Liver (tissue), 9 donors: ENCODE results near the gene DRD4. TPM values are rescaled to one million over a fixed set of nuclear protein-coding genes. Genes with fewer than 3 reads are reported as not detected.

Experiments
- DNase-seq: peaks from one replicate; pipeline ENCODE4 v3.0.0-alpha.2; 2017; ENCODE audit warnings: low spot score
- H3K27ac ChIP-seq, 2 donors: one replicate each; pipeline ENCODE4 v1.7.0; 2013; ENCODE audit warnings: inconsistent platforms in 2 of 2, low read length in 2 of 2, control low read depth in 1 of 2, low read depth in 1 of 2, mild to moderate bottlenecking in 1 of 2
- H3K27me3 ChIP-seq, 4 donors: one replicate each; pipeline versions ENCODE4 v1.6.1 to v1.7.0; 2013; ENCODE audit warnings: low read length in 3 of 4, inconsistent platforms in 1 of 4, mild to moderate bottlenecking in 1 of 4, moderate library complexity in 1 of 4; ENCODE audit not compliant: control insufficient read depth in 4 of 4, insufficient read depth in 4 of 4
- H3K36me3 ChIP-seq, 4 donors: one replicate each; pipeline versions ENCODE4 v1.6.1 to v1.7.0; 2013; ENCODE audit warnings: low read length in 3 of 4, mild to moderate bottlenecking in 3 of 4, low read depth in 1 of 4, moderate library complexity in 1 of 4; ENCODE audit not compliant: control insufficient read depth in 4 of 4, insufficient read depth in 3 of 4
- H3K4me1 ChIP-seq, 4 donors: one replicate each; pipeline versions ENCODE4 v1.6.1 to v1.7.0; 2013; ENCODE audit warnings: low read length in 3 of 4, mild to moderate bottlenecking in 3 of 4, moderate library complexity in 1 of 4; ENCODE audit not compliant: control insufficient read depth in 4 of 4, insufficient read depth in 4 of 4
- H3K4me3 ChIP-seq, 3 donors: one replicate each; pipeline versions ENCODE4 v1.6.1 to v1.7.0; 2013; ENCODE audit warnings: low read length in 3 of 3, control low read depth in 1 of 3, low read depth in 1 of 3, mild to moderate bottlenecking in 1 of 3
- H3K9ac ChIP-seq, 2 donors: one replicate each; pipeline ENCODE4 v1.7.0; 2013; ENCODE audit warnings: low read length in 2 of 2, mild to moderate bottlenecking in 2 of 2, moderate library complexity in 2 of 2, control low read depth in 1 of 2, low read depth in 1 of 2
- H3K9me3 ChIP-seq, 4 donors: one replicate each; pipeline versions ENCODE4 v1.6.1 to v1.7.0; 2013; ENCODE audit warnings: low read length in 3 of 4; ENCODE audit not compliant: control insufficient read depth in 4 of 4
- EGR1 ChIP-seq, 2 donors: IDR thresholded peaks; 2 replicates each; pipeline ENCODE4 v1.6.1; 2016 to 2018; ENCODE audit warnings: antibody characterized with exemption in 2 of 2, low read depth in 2 of 2
- FOXA1 ChIP-seq: IDR thresholded peaks from 2 replicates; pipeline ENCODE4 v1.6.1; 2016; ENCODE audit warnings: antibody characterized with exemption
- GABPA ChIP-seq, 2 donors: IDR thresholded peaks in 1 of 2; conservative IDR thresholded peaks in 1 of 2; 2 replicates each; pipeline ENCODE4 v1.6.1; 2016; ENCODE audit warnings: antibody characterized with exemption in 2 of 2, mild to moderate bottlenecking in 1 of 2, moderate library complexity in 1 of 2
- HNF4A ChIP-seq, 2 donors: conservative IDR thresholded peaks; 2 replicates each; pipeline ENCODE4 v1.6.1; 2016; ENCODE audit warnings: antibody characterized with exemption in 2 of 2, mild to moderate bottlenecking in 2 of 2
- HNF4G ChIP-seq: IDR thresholded peaks from 2 replicates; pipeline ENCODE4 v1.6.1; 2016; ENCODE audit warnings: antibody characterized with exemption
- JUND ChIP-seq, 2 donors: IDR thresholded peaks; 2 replicates each; pipeline ENCODE4 v1.6.1; 2016; ENCODE audit warnings: antibody characterized with exemption in 2 of 2
- MAX ChIP-seq: IDR thresholded peaks from 2 replicates; pipeline ENCODE4 v1.6.1; 2016; ENCODE audit warnings: antibody characterized with exemption
- NR2F2 ChIP-seq: IDR thresholded peaks from 2 replicates; pipeline ENCODE4 v1.6.1; 2016; ENCODE audit warnings: antibody characterized with exemption
- RAD21 ChIP-seq, 2 donors: IDR thresholded peaks; 2 replicates each; pipeline ENCODE4 v1.6.1; 2016; ENCODE audit warnings: antibody characterized with exemption in 2 of 2, mild to moderate bottlenecking in 2 of 2
- RXRA ChIP-seq, 2 donors: IDR thresholded peaks; 2 replicates each; pipeline ENCODE4 v1.6.1; 2017 to 2018; ENCODE audit warnings: antibody characterized with exemption in 2 of 2, mild to moderate bottlenecking in 1 of 2
- TAF1 ChIP-seq: conservative IDR thresholded peaks from 2 replicates; pipeline ENCODE4 v1.6.1; 2016; ENCODE audit warnings: antibody characterized with exemption, mild to moderate bottlenecking
- YY1 ChIP-seq: IDR thresholded peaks from 2 replicates; pipeline ENCODE4 v1.6.1; 2016; ENCODE audit warnings: antibody characterized with exemption, mild to moderate bottlenecking
- ZBTB33 ChIP-seq: IDR thresholded peaks from 2 replicates; pipeline ENCODE4 v1.6.1; 2016; ENCODE audit warnings: antibody characterized with exemption
- WGBS: extraction: QIAGEN DNeasy Blood & Tissue Kit; methylation state at CpG from one replicate; pipeline ENCODE4 v1.1.7; 2013; 5-methylcytosine and 5-hydroxymethylcytosine counted together
- polyA plus RNA-seq, 2 donors: library from polyadenylated mRNA; stranded (reverse) in 1 of 2; unstranded in 1 of 2; fragments of 200-250 nt in 1 of 2; fragments of >200 nt in 1 of 2; fragmentation: Nextera tagmentation in 1 of 2; extraction: Ambion mirVana in 1 of 2; gene quantifications; one replicate each; pipeline versions ENCODE4 v1.2.1 to v1.2.3, GENCODE V29; 2013 to 2015
- total RNA-seq, 2 donors: library from RNA; depleted of rRNA; stranded (reverse); fragments of >200 nt; gene quantifications; one replicate each; pipeline ENCODE4 v1.2.3, GENCODE V29; 2014
- TF ChIP-seq, protein P1 (sequence below): IDR thresholded peaks from 2 replicates; pipeline ENCODE4 v1.6.1; 2016; ENCODE audit warnings: antibody characterized with exemption
- TF ChIP-seq, protein P2 (sequence below): fragments of 150-350 bp; IDR thresholded peaks from 2 replicates; pipeline ENCODE4 v1.5.1; 2017; ENCODE audit warnings: improper control_type of control experiment, low read depth, low read length; ENCODE audit not compliant: missing input control
- donor health status: healthy.
- donor health status: healthy.
- donor health status: healthy.
- donor health status: healthy.
- donor health status: healthy.

DRD4 gene
- total and polyA plus RNA-seq, 4 donors = not detected

GRCh38 chr11:617912-618682 is 19.0 kb upstream of the DRD4 start:
- Histone ChIP-seq H3K4me3 (no peak overlapping the region), H3K4me1 (peaks cover 3 to 34% (median 24%) of the 10 kb centered on the region in 4 donors), H3K9ac (no peak overlapping the region), H3K27me3 (no peaks in the 10 kb centered on the region), H3K27ac (no peak overlapping the region), H3K9me3 (no peaks in the 10 kb centered on the region), H3K36me3 (peaks cover 0 to 7% (median 4%) of the 10 kb centered on the region in 4 donors)
- 88% methylated on average over 25 of the region's 25 CpGs for WGBS
- DNase-seq = no peak
- TF ChIP-seq RXRA (IDR thresholded peaks at IDR 0.05) (no peak), RAD21 (IDR thresholded peaks at IDR 0.05) (no peak), YY1 (no peak), ZBTB33 (no peak), JUND (IDR thresholded peaks at IDR 0.05) (no peak), HNF4A (conservative IDR thresholded peaks at IDR 0.05) (no peak), TAF1 (no peak), FOXA1 (no peak), NR2F2 (no peak), EGR1 (IDR thresholded peaks at IDR 0.05; ENCODE audit: low read depth in 2 of 2) (no peak), MAX (no peak)
- TF ChIP-seq, protein P1, sequence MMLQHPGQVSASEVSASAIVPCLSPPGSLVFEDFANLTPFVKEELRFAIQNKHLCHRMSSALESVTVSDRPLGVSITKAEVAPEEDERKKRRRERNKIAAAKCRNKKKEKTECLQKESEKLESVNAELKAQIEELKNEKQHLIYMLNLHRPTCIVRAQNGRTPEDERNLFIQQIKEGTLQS = no peak

DNA sequence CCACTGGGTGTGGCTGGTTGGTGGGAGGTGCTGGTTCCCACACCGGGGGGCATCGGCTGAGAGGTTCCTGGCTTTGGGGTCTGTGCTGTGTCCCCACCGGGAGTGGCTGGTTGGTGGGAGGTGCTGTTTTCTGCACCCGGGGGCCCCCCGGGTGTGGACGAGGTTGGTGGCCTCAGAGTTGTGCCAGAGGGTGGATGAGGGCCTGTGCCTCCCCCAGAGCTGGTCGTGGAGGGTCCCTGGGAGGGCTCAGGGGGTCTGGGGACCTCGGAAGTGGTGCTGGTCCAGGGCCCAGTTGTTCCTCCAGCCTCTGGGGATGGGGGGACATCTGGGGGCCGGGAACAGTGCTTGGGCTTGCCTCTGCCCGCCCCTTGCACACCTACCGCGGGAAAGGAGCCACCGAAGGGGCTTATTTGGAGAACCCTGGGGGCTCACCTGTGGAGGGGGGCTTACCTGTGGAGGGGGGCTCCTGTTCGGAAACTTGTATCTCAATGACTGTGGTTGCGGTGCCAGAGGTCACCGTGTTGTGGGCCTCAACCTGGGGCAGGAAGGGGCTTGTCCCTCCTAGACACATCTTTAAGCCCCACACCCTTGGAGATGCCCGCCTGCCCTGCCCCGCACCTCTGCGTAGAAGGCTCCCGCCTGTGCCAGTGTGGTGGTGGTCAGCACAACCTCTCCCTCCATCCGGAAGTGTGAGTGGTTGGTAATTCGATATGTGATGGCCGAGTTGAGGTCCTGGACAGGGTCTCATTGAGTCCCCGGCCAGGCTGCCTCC is 18.0 kb upstream of the DRD4 start:
- WGBS = 96% methylated on average over 24 of the region's 24 CpGs
- no peak for DNase-seq
- Histone ChIP-seq H3K36me3 (peaks cover 0 to 5% (median 3%) of the 10 kb centered on the region in 4 donors), H3K27me3 (no peaks in the 10 kb centered on the region), H3K4me3 (no peak overlapping the region), H3K4me1 (peaks cover 0 to 32% (median 20%) of the 10 kb centered on the region in 4 donors), H3K9ac (no peak overlapping the region), H3K9me3 (no peaks in the 10 kb centered on the region), H3K27ac (no peak overlapping the region)
- no peak for TF ChIP-seq HNF4G
- no peak for TF ChIP-seq YY1
- TF ChIP-seq, protein P2, sequence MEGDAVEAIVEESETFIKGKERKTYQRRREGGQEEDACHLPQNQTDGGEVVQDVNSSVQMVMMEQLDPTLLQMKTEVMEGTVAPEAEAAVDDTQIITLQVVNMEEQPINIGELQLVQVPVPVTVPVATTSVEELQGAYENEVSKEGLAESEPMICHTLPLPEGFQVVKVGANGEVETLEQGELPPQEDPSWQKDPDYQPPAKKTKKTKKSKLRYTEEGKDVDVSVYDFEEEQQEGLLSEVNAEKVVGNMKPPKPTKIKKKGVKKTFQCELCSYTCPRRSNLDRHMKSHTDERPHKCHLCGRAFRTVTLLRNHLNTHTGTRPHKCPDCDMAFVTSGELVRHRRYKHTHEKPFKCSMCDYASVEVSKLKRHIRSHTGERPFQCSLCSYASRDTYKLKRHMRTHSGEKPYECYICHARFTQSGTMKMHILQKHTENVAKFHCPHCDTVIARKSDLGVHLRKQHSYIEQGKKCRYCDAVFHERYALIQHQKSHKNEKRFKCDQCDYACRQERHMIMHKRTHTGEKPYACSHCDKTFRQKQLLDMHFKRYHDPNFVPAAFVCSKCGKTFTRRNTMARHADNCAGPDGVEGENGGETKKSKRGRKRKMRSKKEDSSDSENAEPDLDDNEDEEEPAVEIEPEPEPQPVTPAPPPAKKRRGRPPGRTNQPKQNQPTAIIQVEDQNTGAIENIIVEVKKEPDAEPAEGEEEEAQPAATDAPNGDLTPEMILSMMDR = no peak
- no peak for TF ChIP-seq RAD21 (IDR thresholded peaks at IDR 0.05)
- TF ChIP-seq NR2F2 = no peak
- no peak for TF ChIP-seq ZBTB33
- TF ChIP-seq GABPA (IDR thresholded peaks at IDR 0.05 in 1 of 2, conservative IDR thresholded peaks at IDR 0.05 in 1 of 2) = no peak
